HCT116 (cell line): ENCODE results near the gene RPL21.

Experiments
- EGR1 ChIP-seq: IDR thresholded peaks from 2 replicates; pipeline ENCODE4 v1.6.1; 2012; ENCODE audit warnings: low read depth
- MAX ChIP-seq: IDR thresholded peaks from 2 replicates; pipeline ENCODE4 v1.6.1; 2012
- POLR2AphosphoS5 ChIP-seq: IDR thresholded peaks from 2 replicates; pipeline ENCODE4 v1.6.1; 2011; ENCODE audit warnings: mild to moderate bottlenecking, low read depth, low read length, moderate library complexity
- TF ChIP-seq, protein P1 (sequence below), 3 experiments: fragments of 200-600 bp in 1 of 3; sonication (generic) in 1 of 3; IDR thresholded peaks in 2 of 3; conservative IDR thresholded peaks in 1 of 3; 2 replicates each; pipeline ENCODE4 v1.5.1; 2012 to 2017; ENCODE audit warnings: low read depth in 2 of 3, low read length in 2 of 3, antibody characterized with exemption in 1 of 3, borderline replicate concordance in 1 of 3, control low read depth in 1 of 3, mild to moderate bottlenecking in 1 of 3, mixed read lengths in 1 of 3, mixed run types in 1 of 3, moderate library complexity in 1 of 3; ENCODE audit not compliant: insufficient read depth in 1 of 3
- TF ChIP-seq, protein P2 (sequence below): IDR thresholded peaks from 2 replicates; pipeline ENCODE4 v1.6.1; 2012; ENCODE audit warnings: low read depth

DNA sequence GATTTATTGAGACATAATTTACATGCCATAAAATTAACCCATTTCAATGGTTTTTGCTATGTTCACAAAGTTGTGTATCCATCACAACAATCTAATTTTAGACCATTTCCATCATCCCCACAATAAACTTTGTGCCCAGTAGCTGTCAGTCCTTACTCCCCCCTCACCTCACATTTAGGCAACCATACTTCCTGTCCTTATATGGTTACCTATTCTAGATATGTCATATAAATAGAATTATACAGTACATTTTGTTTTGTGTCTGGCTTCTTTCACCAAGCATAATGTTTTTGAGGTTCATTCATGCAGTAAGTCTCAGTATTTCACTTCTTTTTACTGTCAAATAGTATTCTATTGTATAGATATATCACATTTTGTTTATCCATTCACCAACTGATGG, 23.2 kb upstream of the RPL21 start:
- TF ChIP-seq EGR1, result no peak
- TF ChIP-seq MAX, result no peak
- TF ChIP-seq, protein P1, sequence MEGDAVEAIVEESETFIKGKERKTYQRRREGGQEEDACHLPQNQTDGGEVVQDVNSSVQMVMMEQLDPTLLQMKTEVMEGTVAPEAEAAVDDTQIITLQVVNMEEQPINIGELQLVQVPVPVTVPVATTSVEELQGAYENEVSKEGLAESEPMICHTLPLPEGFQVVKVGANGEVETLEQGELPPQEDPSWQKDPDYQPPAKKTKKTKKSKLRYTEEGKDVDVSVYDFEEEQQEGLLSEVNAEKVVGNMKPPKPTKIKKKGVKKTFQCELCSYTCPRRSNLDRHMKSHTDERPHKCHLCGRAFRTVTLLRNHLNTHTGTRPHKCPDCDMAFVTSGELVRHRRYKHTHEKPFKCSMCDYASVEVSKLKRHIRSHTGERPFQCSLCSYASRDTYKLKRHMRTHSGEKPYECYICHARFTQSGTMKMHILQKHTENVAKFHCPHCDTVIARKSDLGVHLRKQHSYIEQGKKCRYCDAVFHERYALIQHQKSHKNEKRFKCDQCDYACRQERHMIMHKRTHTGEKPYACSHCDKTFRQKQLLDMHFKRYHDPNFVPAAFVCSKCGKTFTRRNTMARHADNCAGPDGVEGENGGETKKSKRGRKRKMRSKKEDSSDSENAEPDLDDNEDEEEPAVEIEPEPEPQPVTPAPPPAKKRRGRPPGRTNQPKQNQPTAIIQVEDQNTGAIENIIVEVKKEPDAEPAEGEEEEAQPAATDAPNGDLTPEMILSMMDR (IDR thresholded peaks at IDR 0.05 in 2 of 3, conservative IDR thresholded peaks at IDR 0.05 in 1 of 3; ENCODE audit: borderline replicate concordance in 1 of 3, insufficient read depth in 1 of 3, low read depth in 2 of 3, low read length in 2 of 3), result no peak
- TF ChIP-seq POLR2AphosphoS5, result no peak
- TF ChIP-seq, protein P2, sequence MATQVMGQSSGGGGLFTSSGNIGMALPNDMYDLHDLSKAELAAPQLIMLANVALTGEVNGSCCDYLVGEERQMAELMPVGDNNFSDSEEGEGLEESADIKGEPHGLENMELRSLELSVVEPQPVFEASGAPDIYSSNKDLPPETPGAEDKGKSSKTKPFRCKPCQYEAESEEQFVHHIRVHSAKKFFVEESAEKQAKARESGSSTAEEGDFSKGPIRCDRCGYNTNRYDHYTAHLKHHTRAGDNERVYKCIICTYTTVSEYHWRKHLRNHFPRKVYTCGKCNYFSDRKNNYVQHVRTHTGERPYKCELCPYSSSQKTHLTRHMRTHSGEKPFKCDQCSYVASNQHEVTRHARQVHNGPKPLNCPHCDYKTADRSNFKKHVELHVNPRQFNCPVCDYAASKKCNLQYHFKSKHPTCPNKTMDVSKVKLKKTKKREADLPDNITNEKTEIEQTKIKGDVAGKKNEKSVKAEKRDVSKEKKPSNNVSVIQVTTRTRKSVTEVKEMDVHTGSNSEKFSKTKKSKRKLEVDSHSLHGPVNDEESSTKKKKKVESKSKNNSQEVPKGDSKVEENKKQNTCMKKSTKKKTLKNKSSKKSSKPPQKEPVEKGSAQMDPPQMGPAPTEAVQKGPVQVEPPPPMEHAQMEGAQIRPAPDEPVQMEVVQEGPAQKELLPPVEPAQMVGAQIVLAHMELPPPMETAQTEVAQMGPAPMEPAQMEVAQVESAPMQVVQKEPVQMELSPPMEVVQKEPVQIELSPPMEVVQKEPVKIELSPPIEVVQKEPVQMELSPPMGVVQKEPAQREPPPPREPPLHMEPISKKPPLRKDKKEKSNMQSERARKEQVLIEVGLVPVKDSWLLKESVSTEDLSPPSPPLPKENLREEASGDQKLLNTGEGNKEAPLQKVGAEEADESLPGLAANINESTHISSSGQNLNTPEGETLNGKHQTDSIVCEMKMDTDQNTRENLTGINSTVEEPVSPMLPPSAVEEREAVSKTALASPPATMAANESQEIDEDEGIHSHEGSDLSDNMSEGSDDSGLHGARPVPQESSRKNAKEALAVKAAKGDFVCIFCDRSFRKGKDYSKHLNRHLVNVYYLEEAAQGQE, result no peak
